Measurements from ENCODE around the gene APAF1. TPM values are rescaled to one million over a fixed set of nuclear protein-coding genes. Genes with fewer than 3 reads are reported as not detected.

APAF1 gene
- total RNA-seq, 2 experiments from 2014 or later: 13.0 to 14.7 TPM

Other genes with a start within 250 kb of the APAF1 start
- gene TMPO, start 129.7 kb upstream of the APAF1 start, total RNA-seq: 100 to 1,000 TPM; 268 to 277 TPM
- gene SLC25A3, start 51.6 kb upstream of the APAF1 start, total RNA-seq: 100 to 1,000 TPM; 668 to 692 TPM
- gene IKBIP, start 502 bp upstream of the APAF1 start, total RNA-seq: 10 to 100 TPM; 33.6 to 35.2 TPM

Measured in activated CD8-positive, alpha-beta memory T cell treated with anti-CD3 and anti-CD28 coated beads for 36 hours (primary cell).